Measurements from ENCODE around the gene CNGB1. TPM values are rescaled to one million over a fixed set of nuclear protein-coding genes. Genes with fewer than 3 reads are reported as not detected.

CNGB1 gene
- total and polyA plus RNA-seq, 10 donors: 0.02 to 0.12 TPM; not detected in 8

- TF ChIP-seq, protein P1, sequence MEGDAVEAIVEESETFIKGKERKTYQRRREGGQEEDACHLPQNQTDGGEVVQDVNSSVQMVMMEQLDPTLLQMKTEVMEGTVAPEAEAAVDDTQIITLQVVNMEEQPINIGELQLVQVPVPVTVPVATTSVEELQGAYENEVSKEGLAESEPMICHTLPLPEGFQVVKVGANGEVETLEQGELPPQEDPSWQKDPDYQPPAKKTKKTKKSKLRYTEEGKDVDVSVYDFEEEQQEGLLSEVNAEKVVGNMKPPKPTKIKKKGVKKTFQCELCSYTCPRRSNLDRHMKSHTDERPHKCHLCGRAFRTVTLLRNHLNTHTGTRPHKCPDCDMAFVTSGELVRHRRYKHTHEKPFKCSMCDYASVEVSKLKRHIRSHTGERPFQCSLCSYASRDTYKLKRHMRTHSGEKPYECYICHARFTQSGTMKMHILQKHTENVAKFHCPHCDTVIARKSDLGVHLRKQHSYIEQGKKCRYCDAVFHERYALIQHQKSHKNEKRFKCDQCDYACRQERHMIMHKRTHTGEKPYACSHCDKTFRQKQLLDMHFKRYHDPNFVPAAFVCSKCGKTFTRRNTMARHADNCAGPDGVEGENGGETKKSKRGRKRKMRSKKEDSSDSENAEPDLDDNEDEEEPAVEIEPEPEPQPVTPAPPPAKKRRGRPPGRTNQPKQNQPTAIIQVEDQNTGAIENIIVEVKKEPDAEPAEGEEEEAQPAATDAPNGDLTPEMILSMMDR (IDR thresholded peaks at IDR 0.05 in 8 of 11, conservative IDR thresholded peaks at IDR 0.05 in 3 of 11): no peak
- no peak for TF ChIP-seq POLR2AphosphoS5 (IDR thresholded peaks at IDR 0.05)
- DNase-seq: peak; percentile 57
Observed at GRCh38 chr16:58002936-58003335, 32.0 kb upstream of the CNGB1 start.

GRCh38 chr16:58002416-58002800 is 31.5 kb upstream of the CNGB1 start:
- intact Hi-C loops (cut with DNase I; ENCODE audit: low total_unique reads): loop anchor here (10.0 kb wide), 2 partner anchors 248 to 408 kb away; no protein-coding TSS in a partner anchor
- Histone ChIP-seq H3K9me3 (peaks cover 0 to 5% (median 2%) of the 10 kb centered on the region in 8 donors), H3K27me3 (replicated peaks in 1 of 7) (no peaks in the 10 kb centered on the region), H3K4me1 (peaks cover 14 to 74% (median 48%) of the 10 kb centered on the region in 6 donors), H3K4me3 (no peak overlapping the region), H3K27ac (peak overlapping the region in 1 of 8 donors; percentile 98), H3K36me3 (peaks cover 0 to 58% (median 22%) of the 10 kb centered on the region in 6 donors)
- WGBS, 5 donors: 84 to 89% (median 85%) methylated on average over 9 of the region's 9 CpGs
- peak; percentile 77 for DNase-seq
- TF ChIP-seq POLR2AphosphoS5 (IDR thresholded peaks at IDR 0.05): no peak
- TF ChIP-seq, protein P1 (IDR thresholded peaks at IDR 0.05 in 8 of 11, conservative IDR thresholded peaks at IDR 0.05 in 3 of 11): no peak
- TF ChIP-seq POLR2A (IDR thresholded peaks at IDR 0.05): no peak

More at GRCh38 chr16:58002936-58003335, 32.0 kb upstream of the CNGB1 start:
- H3K9me3 ChIP-seq: peaks cover 0 to 5% (median 2%) of the 10 kb centered on the region in 8 donors
- 93 to 99% (median 95%) methylated on average over 5 of the region's 5 CpGs for WGBS, 5 donors
- H3K4me1 ChIP-seq: peaks cover 9 to 69% (median 42%) of the 10 kb centered on the region in 6 donors
- intact Hi-C loops (cut with DNase I; ENCODE audit: low total_unique reads): loop anchor here (10.0 kb wide), 2 partner anchors 248 to 408 kb away; no protein-coding TSS in a partner anchor
- H3K27me3 ChIP-seq (replicated peaks in 1 of 7): no peaks in the 10 kb centered on the region
- H3K27ac ChIP-seq: no peak overlapping the region
- H3K4me3 ChIP-seq: no peak overlapping the region
- H3K36me3 ChIP-seq: peaks cover 0 to 57% (median 16%) of the 10 kb centered on the region in 6 donors

GRCh38 chr16:58001781-58002415 is 31.0 kb upstream of the CNGB1 start:
- peak; percentile 23 for DNase-seq
- Histone ChIP-seq H3K4me1 (peaks cover 14 to 79% (median 53%) of the 10 kb centered on the region in 6 donors), H3K27me3 (replicated peaks in 1 of 7) (no peaks in the 10 kb centered on the region), H3K27ac (peak overlapping the region; percentile 86 to 98 (median 96)), H3K4me3 (peak overlapping the region; percentile 60 to 92 (median 77)), H3K9me3 (peaks cover 0 to 5% (median 2%) of the 10 kb centered on the region in 8 donors), H3K36me3 (peaks cover 4 to 58% (median 26%) of the 10 kb centered on the region in 6 donors)
- TF ChIP-seq, protein P1 (IDR thresholded peaks at IDR 0.05 in 8 of 11, conservative IDR thresholded peaks at IDR 0.05 in 3 of 11): no peak
- TF ChIP-seq POLR2A (IDR thresholded peaks at IDR 0.05) (no peak), POLR2AphosphoS5 (IDR thresholded peaks at IDR 0.05) (no peak)
- WGBS, 5 donors: 29 to 59% (median 47%) methylated on average over 10 of the region's 10 CpGs
- intact Hi-C loops (cut with DNase I; ENCODE audit: low total_unique reads): loop anchor here (10.0 kb wide), 2 partner anchors 247 to 407 kb away; no protein-coding TSS in a partner anchor
